GDM1 (cell line): Measurements from ENCODE around the gene WNT5A.

Source experiments
- DNase-seq: peaks from one replicate; lab custom pipeline; 2025; lab: John Stamatoyannopoulos, UW

Gene WNT5A

GRCh38 chr3:55446850-55447249, 40.3 kb downstream of the WNT5A start:
- no peak for DNase-seq

GRCh38 chr3:55445551-55445950, 41.6 kb downstream of the WNT5A start:
- no peak for DNase-seq

GRCh38 chr3:55443346-55443745, 43.8 kb downstream of the WNT5A start:
- DNase-seq, result no peak

- DNase-seq, result no peak
Measured at GRCh38 chr3:55442861-55443260, 44.2 kb downstream of the WNT5A start.

- no peak for DNase-seq
Measured at GRCh38 chr3:55441499-55441898, 45.6 kb downstream of the WNT5A start.

- DNase-seq, result no peak
Measured at GRCh38 chr3:55440104-55440708, 46.9 kb downstream of the WNT5A start.

GRCh38 chr3:55439657-55440056, 47.4 kb downstream of the WNT5A start:
- DNase-seq, result no peak

GRCh38 chr3:55436644-55437043, 50.5 kb downstream of the WNT5A start:
- no peak for DNase-seq

GRCh38 chr3:55435491-55435890, 51.6 kb downstream of the WNT5A start:
- DNase-seq, result no peak

- DNase-seq, result no peak
Measured at GRCh38 chr3:55434789-55435188, 52.3 kb downstream of the WNT5A start.

- DNase-seq, result no peak
Measured at GRCh38 chr3:55431041-55431440, 56.1 kb downstream of the WNT5A start.

GRCh38 chr3:55427739-55428138, 59.4 kb downstream of the WNT5A start:
- no peak for DNase-seq

GRCh38 chr3:55426486-55426885, 60.6 kb downstream of the WNT5A start:
- no peak for DNase-seq

- DNase-seq, result no peak
Measured at GRCh38 chr3:55423782-55424181, 63.3 kb downstream of the WNT5A start.

- no peak for DNase-seq
Measured at GRCh38 chr3:55417211-55417610, 69.9 kb downstream of the WNT5A start.

GRCh38 chr3:55416331-55416821, 70.7 kb downstream of the WNT5A start:
- DNase-seq, result no peak
